Parathyroid adenoma (tissue), 2 donors: ENCODE results near the gene THEMIS.

ENCODE experiments used
- H2AFZ ChIP-seq: fragments of 300-600 bp; sonication (generic); one replicate; pipeline ENCODE4 v1.7.0; 2017; ENCODE audit warnings: antibody characterized with exemption, mild to moderate bottlenecking
- H3K27ac ChIP-seq: fragments of 300-600 bp; sonication (generic); one replicate; pipeline ENCODE4 v1.7.0; 2017
- H3K27me3 ChIP-seq: fragments of 300-600 bp; sonication (generic); one replicate; pipeline ENCODE4 v1.7.0; 2017; ENCODE audit warnings: low read length; ENCODE audit not compliant: control insufficient read depth, insufficient read depth
- H3K36me3 ChIP-seq: fragments of 300-600 bp; sonication (generic); one replicate; pipeline ENCODE4 v1.7.0; 2017; ENCODE audit warnings: low read length; ENCODE audit not compliant: control insufficient read depth, insufficient read depth
- H3K4me1 ChIP-seq: fragments of 300-600 bp; sonication (generic); one replicate; pipeline ENCODE4 v1.7.0; 2017; ENCODE audit warnings: control low read depth
- H3K4me2 ChIP-seq: fragments of 300-600 bp; sonication (generic); one replicate; pipeline ENCODE4 v1.7.0; 2017; ENCODE audit warnings: low read length
- H3K4me3 ChIP-seq: fragments of 300-600 bp; sonication (generic); one replicate; pipeline ENCODE4 v1.7.0; 2017; ENCODE audit warnings: low read depth, low read length
- H3K79me2 ChIP-seq: fragments of 300-600 bp; sonication (generic); one replicate; pipeline ENCODE4 v1.7.0; 2017; ENCODE audit warnings: control low read depth
- H3K9ac ChIP-seq: fragments of 300-600 bp; sonication (generic); one replicate; pipeline ENCODE4 v1.7.0; 2017; ENCODE audit warnings: mild to moderate bottlenecking
- H3K9me3 ChIP-seq: fragments of 300-600 bp; sonication (generic); one replicate; pipeline ENCODE4 v1.7.0; 2017; ENCODE audit warnings: low read length; ENCODE audit not compliant: control insufficient read depth
- TF ChIP-seq, protein P1 (sequence below): fragments of 300-600 bp; sonication (generic); IDR thresholded peaks from one replicate; pipeline ENCODE4 v1.7.0; 2017; ENCODE audit warnings: antibody characterized with exemption, mild to moderate bottlenecking
- donor health status: primary hyperparathyroidism.

THEMIS gene

DNA sequence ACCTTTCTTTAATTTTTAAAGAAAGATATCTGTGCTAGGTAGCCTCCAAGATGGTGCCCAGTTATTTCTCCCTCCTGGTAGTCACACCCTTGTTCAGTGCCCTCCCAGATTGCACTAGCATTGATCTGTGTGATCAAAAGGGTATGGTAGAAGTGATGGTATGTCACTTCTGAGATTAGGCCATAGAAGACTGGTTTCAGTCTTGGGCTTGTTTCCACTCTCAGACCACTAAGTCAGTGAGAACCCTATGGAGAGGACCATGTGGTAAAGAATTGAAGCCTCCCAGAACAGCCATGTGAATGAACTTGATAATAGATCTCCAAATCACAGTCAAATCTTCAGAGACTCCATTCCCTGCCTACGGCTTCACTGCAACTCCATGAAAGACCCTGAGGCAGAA, 57.3 kb downstream of the THEMIS start:
- no peaks in the 10 kb centered on the region for H3K27me3 ChIP-seq
- no peaks in the 10 kb centered on the region for H3K9me3 ChIP-seq
- H3K79me2 ChIP-seq, result no peaks in the 10 kb centered on the region
- H3K9ac ChIP-seq, result no peak overlapping the region
- H3K36me3 ChIP-seq, result no peaks in the 10 kb centered on the region
- H3K4me1 ChIP-seq, result no peaks in the 10 kb centered on the region
- H2AFZ ChIP-seq, result no peak overlapping the region
- H3K4me3 ChIP-seq, result no peak overlapping the region
- TF ChIP-seq, protein P1, sequence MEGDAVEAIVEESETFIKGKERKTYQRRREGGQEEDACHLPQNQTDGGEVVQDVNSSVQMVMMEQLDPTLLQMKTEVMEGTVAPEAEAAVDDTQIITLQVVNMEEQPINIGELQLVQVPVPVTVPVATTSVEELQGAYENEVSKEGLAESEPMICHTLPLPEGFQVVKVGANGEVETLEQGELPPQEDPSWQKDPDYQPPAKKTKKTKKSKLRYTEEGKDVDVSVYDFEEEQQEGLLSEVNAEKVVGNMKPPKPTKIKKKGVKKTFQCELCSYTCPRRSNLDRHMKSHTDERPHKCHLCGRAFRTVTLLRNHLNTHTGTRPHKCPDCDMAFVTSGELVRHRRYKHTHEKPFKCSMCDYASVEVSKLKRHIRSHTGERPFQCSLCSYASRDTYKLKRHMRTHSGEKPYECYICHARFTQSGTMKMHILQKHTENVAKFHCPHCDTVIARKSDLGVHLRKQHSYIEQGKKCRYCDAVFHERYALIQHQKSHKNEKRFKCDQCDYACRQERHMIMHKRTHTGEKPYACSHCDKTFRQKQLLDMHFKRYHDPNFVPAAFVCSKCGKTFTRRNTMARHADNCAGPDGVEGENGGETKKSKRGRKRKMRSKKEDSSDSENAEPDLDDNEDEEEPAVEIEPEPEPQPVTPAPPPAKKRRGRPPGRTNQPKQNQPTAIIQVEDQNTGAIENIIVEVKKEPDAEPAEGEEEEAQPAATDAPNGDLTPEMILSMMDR, result no peak
- H3K4me2 ChIP-seq, result no peak overlapping the region
- no peak overlapping the region for H3K27ac ChIP-seq

DNA sequence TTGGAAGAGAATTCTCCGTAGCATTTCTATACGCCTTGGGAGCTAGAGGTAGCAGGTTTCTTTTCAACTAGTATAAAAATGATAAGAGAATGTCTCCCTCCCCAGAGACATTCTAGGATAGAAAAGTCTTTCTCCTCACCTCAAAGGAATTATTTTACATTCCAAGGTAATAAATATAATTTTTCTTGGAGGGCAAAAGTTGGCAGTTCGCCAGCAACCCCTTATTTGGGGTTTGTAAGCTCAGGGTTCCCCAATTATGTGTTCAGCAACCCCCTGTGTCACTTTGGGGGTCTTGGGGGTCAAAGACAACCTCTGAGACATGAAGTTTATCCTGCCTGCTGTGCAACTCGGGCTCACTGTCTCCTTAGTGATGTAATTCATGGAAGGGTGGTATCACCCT, 58.3 kb downstream of the THEMIS start:
- Histone ChIP-seq H3K4me1 (no peaks in the 10 kb centered on the region), H3K4me3 (no peak overlapping the region), H2AFZ (no peak overlapping the region), H3K27me3 (no peaks in the 10 kb centered on the region), H3K9me3 (no peaks in the 10 kb centered on the region), H3K79me2 (no peaks in the 10 kb centered on the region), H3K9ac (no peak overlapping the region), H3K27ac (no peak overlapping the region), H3K4me2 (no peak overlapping the region), H3K36me3 (no peaks in the 10 kb centered on the region)
- TF ChIP-seq, protein P1, result no peak

DNA sequence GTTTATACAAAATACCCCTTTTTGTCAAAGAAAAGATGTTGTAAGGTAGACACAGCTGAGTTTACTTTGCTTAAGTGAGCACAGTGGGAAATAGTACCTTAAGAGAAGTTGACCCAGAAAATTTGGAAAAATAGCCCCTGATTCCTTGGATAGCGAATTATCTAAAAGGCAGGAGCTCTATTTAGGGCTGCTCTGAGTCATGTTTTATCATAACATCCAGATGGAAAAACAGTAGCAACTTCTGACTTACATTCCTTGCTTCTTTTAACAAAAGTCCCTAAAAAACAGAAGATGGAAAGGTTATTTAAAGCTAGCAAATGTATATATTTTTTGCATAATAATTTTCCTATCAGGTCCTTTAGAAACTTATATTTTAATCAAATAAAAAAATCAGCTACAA, 59.0 kb downstream of the THEMIS start:
- no peak overlapping the region for H2AFZ ChIP-seq
- H3K36me3 ChIP-seq, result no peaks in the 10 kb centered on the region
- TF ChIP-seq, protein P1, result no peak
- no peaks in the 10 kb centered on the region for H3K9me3 ChIP-seq
- H3K4me2 ChIP-seq, result no peak overlapping the region
- no peaks in the 10 kb centered on the region for H3K27me3 ChIP-seq
- no peaks in the 10 kb centered on the region for H3K79me2 ChIP-seq
- H3K4me3 ChIP-seq, result no peak overlapping the region
- no peak overlapping the region for H3K27ac ChIP-seq
- no peak overlapping the region for H3K9ac ChIP-seq
- no peaks in the 10 kb centered on the region for H3K4me1 ChIP-seq

DNA sequence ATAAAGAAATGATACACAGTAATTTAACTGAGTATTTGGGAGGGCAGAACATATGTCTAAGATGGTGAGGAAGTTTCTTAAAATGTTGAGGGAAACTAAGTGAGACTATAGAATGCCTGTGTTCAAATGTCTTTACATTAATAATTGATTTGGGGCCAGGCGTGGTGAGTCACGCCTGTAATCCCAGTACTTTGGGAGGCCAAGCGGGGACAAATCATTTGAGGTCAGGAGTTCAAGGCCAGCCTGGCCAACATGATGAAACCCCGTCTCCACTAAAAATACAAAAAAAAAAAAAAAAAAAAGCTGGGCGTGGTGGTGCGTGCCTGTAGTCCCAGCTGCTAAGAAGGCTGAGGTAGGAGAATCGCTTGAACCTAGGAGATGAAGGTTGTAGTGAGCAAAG, 66.7 kb downstream of the THEMIS start:
- Histone ChIP-seq H2AFZ (no peak overlapping the region), H3K4me1 (no peaks in the 10 kb centered on the region), H3K9ac (no peak overlapping the region), H3K27me3 (no peaks in the 10 kb centered on the region), H3K36me3 (no peaks in the 10 kb centered on the region), H3K4me2 (no peak overlapping the region), H3K79me2 (no peaks in the 10 kb centered on the region), H3K9me3 (no peaks in the 10 kb centered on the region), H3K4me3 (no peak overlapping the region), H3K27ac (no peak overlapping the region)
- TF ChIP-seq, protein P1, result no peak

DNA sequence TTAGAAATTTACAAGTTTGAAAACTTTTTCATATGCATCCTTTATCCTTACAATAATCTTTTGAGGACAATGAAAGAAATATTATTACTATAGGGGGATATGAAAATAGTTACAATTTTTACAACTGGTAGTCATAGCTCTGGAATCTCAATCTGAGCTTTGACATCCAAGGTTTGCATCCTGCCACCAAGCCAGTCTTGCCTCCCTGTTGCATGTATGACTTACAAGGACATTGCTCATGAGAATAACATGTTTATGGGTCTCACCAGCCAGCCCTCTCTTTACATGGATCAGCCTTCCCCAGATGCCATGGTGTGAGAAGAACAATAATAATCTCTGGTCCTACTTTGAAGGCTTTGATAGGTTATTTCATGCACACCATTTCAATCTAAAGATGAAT, 67.5 kb downstream of the THEMIS start:
- Histone ChIP-seq H3K4me2 (no peak overlapping the region), H3K4me1 (no peaks in the 10 kb centered on the region), H3K9me3 (no peaks in the 10 kb centered on the region), H3K27ac (no peak overlapping the region), H3K9ac (no peak overlapping the region), H3K79me2 (no peaks in the 10 kb centered on the region), H3K27me3 (no peaks in the 10 kb centered on the region), H3K36me3 (no peaks in the 10 kb centered on the region), H3K4me3 (no peak overlapping the region), H2AFZ (no peak overlapping the region)
- TF ChIP-seq, protein P1, result no peak
